H9 (cell line): ENCODE data around the gene SPDEF. TPM values are rescaled to one million over a fixed set of nuclear protein-coding genes. Genes with fewer than 3 reads are reported as not detected.

Source experiments
- DNase-seq: peaks from one replicate; pipeline ENCODE4 v3.0.0-alpha.2; 2017
- H2AFZ ChIP-seq: one replicate; pipeline ENCODE4 v1.6.1; 2013; ENCODE audit warnings: mild to moderate bottlenecking, low read length, control low read depth, moderate library complexity
- H2AK5ac ChIP-seq: 2 replicates; pipeline ENCODE4 v1.6.1; 2013; ENCODE audit warnings: low read length, control low read depth, mixed read lengths; ENCODE audit not compliant: insufficient read length
- H2BK120ac ChIP-seq: one replicate; pipeline ENCODE4 v1.6.1; 2013; ENCODE audit warnings: low read depth, mild to moderate bottlenecking, low read length, control low read depth, inconsistent platforms; ENCODE audit not compliant: poor library complexity, severe bottlenecking
- H2BK12ac ChIP-seq: 2 replicates; pipeline ENCODE4 v1.6.1; 2013; ENCODE audit warnings: low read length, control low read depth, mixed read lengths, low read depth; ENCODE audit not compliant: insufficient read length
- H2BK15ac ChIP-seq: 2 replicates; pipeline ENCODE4 v1.6.1; 2013; ENCODE audit warnings: low read depth, low read length, control low read depth
- H2BK20ac ChIP-seq: one replicate; pipeline ENCODE4 v1.6.1; 2013; ENCODE audit warnings: low read depth, mild to moderate bottlenecking, low read length, control low read depth, inconsistent platforms; ENCODE audit not compliant: poor library complexity, severe bottlenecking
- H2BK5ac ChIP-seq: 2 replicates; pipeline ENCODE4 v1.6.1; 2013; ENCODE audit warnings: low read length, control low read depth, mixed read lengths; ENCODE audit not compliant: insufficient read length
- H3K14ac ChIP-seq: 2 replicates; pipeline ENCODE4 v1.6.1; 2013; ENCODE audit warnings: low read length, control low read depth; ENCODE audit not compliant: insufficient read depth
- H3K18ac ChIP-seq: 2 replicates; pipeline ENCODE4 v1.6.1; 2013; ENCODE audit warnings: low read depth, mild to moderate bottlenecking, mixed read lengths, low read length, control low read depth; ENCODE audit not compliant: insufficient read length
- H3K23ac ChIP-seq: 2 replicates; pipeline ENCODE4 v1.6.1; 2013; ENCODE audit warnings: low read length, control low read depth, mixed read lengths, low read depth; ENCODE audit not compliant: insufficient read length
- H3K23me2 ChIP-seq: 2 replicates; pipeline ENCODE4 v1.6.1; 2013; ENCODE audit warnings: low read depth, mild to moderate bottlenecking, mixed read lengths, low read length, control low read depth; ENCODE audit not compliant: insufficient read length, poor library complexity, severe bottlenecking
- H3K27ac ChIP-seq: 2 replicates; pipeline ENCODE4 v1.5.1; 2013; ENCODE audit warnings: low read length, control low read depth, mixed read lengths, low read depth; ENCODE audit not compliant: insufficient read length
- H3K27me3 ChIP-seq: 2 replicates; pipeline ENCODE4 v1.6.1; 2013; ENCODE audit warnings: low read length, control low read depth, inconsistent platforms; ENCODE audit not compliant: insufficient read depth
- H3K4ac ChIP-seq: 2 replicates; pipeline ENCODE4 v1.6.1; 2013; ENCODE audit warnings: low read depth, mild to moderate bottlenecking, control low read depth, inconsistent platforms, low read length, moderate library complexity
- H3K4me1 ChIP-seq: 2 replicates; pipeline ENCODE4 v1.6.1; 2013; ENCODE audit warnings: low read length, control low read depth, inconsistent platforms; ENCODE audit not compliant: insufficient read depth
- H3K4me2 ChIP-seq: 2 replicates; pipeline ENCODE4 v1.6.1; 2013; ENCODE audit warnings: low read length, control low read depth, mixed read lengths; ENCODE audit not compliant: insufficient read length, insufficient read depth
- H3K56ac ChIP-seq: 2 replicates; pipeline ENCODE4 v1.6.1; 2013; ENCODE audit warnings: low read depth, mild to moderate bottlenecking, mixed read lengths, low read length, control low read depth; ENCODE audit not compliant: insufficient read length
- H3K79me1 ChIP-seq: 2 replicates; pipeline ENCODE4 v1.6.1; 2013; ENCODE audit warnings: low read depth, mild to moderate bottlenecking, moderate library complexity, low read length, control low read depth, inconsistent platforms; ENCODE audit not compliant: insufficient read depth, poor library complexity, severe bottlenecking
- H3K79me2 ChIP-seq: 2 replicates; pipeline ENCODE4 v1.6.1; 2013; ENCODE audit warnings: low read length, control low read depth, inconsistent platforms; ENCODE audit not compliant: insufficient read depth
- H3K9ac ChIP-seq: 2 replicates; pipeline ENCODE4 v1.6.1; 2013; ENCODE audit warnings: low read length, control low read depth, mixed read lengths; ENCODE audit not compliant: insufficient read length; ENCODE audit errors: extremely low read depth
- H3K9me3 ChIP-seq: one replicate; pipeline ENCODE4 v1.6.1; 2013; ENCODE audit warnings: low read depth, low read length, inconsistent platforms; ENCODE audit not compliant: control insufficient read depth
- H3T11ph ChIP-seq: one replicate; pipeline ENCODE4 v1.6.1; 2013; ENCODE audit warnings: mild to moderate bottlenecking, low read length, control low read depth, inconsistent platforms
- H4K20me1 ChIP-seq: one replicate; pipeline ENCODE4 v1.6.1; 2013; ENCODE audit not compliant: control insufficient read depth, insufficient read length, insufficient read depth
- H4K5ac ChIP-seq: 2 replicates; pipeline ENCODE4 v1.6.1; 2013; ENCODE audit warnings: low read depth, mild to moderate bottlenecking, mixed read lengths, low read length, control low read depth; ENCODE audit not compliant: insufficient read length
- H4K8ac ChIP-seq: replicated peaks from 2 replicates; pipeline ENCODE4 v1.6.1; 2013; ENCODE audit warnings: low read length, control low read depth, mixed read lengths, low read depth; ENCODE audit not compliant: insufficient read length
- H4K91ac ChIP-seq: 2 replicates; pipeline ENCODE4 v1.6.1; 2013; ENCODE audit warnings: low read depth, mild to moderate bottlenecking, moderate library complexity, mixed read lengths, low read length, control low read depth; ENCODE audit not compliant: insufficient read length
- H3K27ac Mint-ChIP-seq, 3 experiments: 2 replicates in 2 of 3; 3 replicates in 1 of 3; pipeline ENCODE4 v1.8.0; 2020 to 2021; ENCODE audit warnings: mixed read lengths in 3 of 3, mild to moderate bottlenecking in 1 of 3, moderate library complexity in 1 of 3
- H3K27me3 Mint-ChIP-seq: 2 replicates; pipeline ENCODE4 v1.8.0; 2021; ENCODE audit warnings: low read depth, mild to moderate bottlenecking, moderate library complexity, mixed read lengths
- H3K36me3 Mint-ChIP-seq, 3 experiments: 2 replicates in 2 of 3; 3 replicates in 1 of 3; pipeline ENCODE4 v1.8.0; 2020 to 2021; ENCODE audit warnings: low read depth in 3 of 3, mixed read lengths in 3 of 3; ENCODE audit not compliant: insufficient read depth in 1 of 3
- H3K4me1 Mint-ChIP-seq, 2 experiments: 2 replicates each; pipeline ENCODE4 v1.8.0; 2020; ENCODE audit warnings: mixed read lengths in 2 of 2
- H3K4me3 Mint-ChIP-seq, 2 experiments: 2 replicates in 1 of 2; 3 replicates in 1 of 2; pipeline ENCODE4 v1.8.0; 2020 to 2021; ENCODE audit warnings: mild to moderate bottlenecking in 2 of 2, mixed read lengths in 2 of 2, moderate library complexity in 1 of 2
- H3K9me3 Mint-ChIP-seq, 2 experiments: 2 replicates in 1 of 2; 3 replicates in 1 of 2; pipeline ENCODE4 v1.8.0; 2020; ENCODE audit warnings: mild to moderate bottlenecking in 2 of 2, mixed read lengths in 2 of 2, moderate library complexity in 1 of 2
- WGBS: extraction: QIAGEN DNeasy Blood & Tissue Kit; methylation state at CpG from one replicate; pipeline ENCODE4 v1.1.7; 2013; ENCODE audit warnings: missing lambda C conversion rate, low lambda C conversion rate, mixed read lengths; ENCODE audit not compliant: insufficient read length; ENCODE audit errors: extremely low coverage; 5-methylcytosine and 5-hydroxymethylcytosine counted together
- total RNA-seq: library from RNA; stranded (reverse); gene quantifications from 2 replicates; pipeline ENCODE4 v1.2.1, GENCODE V29; 2021
- TF ChIP-seq, protein P1 (sequence below): fragments of 200-600 bp; sonication (generic); conservative IDR thresholded peaks from 3 replicates; pipeline ENCODE4 v1.8.0; 2021; ENCODE audit warnings: antibody characterized with exemption, mild to moderate bottlenecking

Gene SPDEF
- total RNA-seq, 1 experiment from 2014 or later = 0.15 TPM

GRCh38 chr6:34509782-34510181 is 46.3 kb downstream of the SPDEF start:
- DNase-seq = no peak
- Histone ChIP-seq H2BK5ac (no peak overlapping the region), H3K27ac (no peak overlapping the region), H3K14ac (no peak overlapping the region), H3K9ac (no peak overlapping the region), H3T11ph (no peak overlapping the region), H3K27me3 (no peaks in the 10 kb centered on the region), H3K4me1 (no peaks in the 10 kb centered on the region), H3K23me2 (peaks cover 5% of the 10 kb centered on the region), H3K79me2 (no peaks in the 10 kb centered on the region), H3K4ac (no peak overlapping the region), H2BK15ac (no peak overlapping the region), H3K18ac (no peak overlapping the region), H4K5ac (no peak overlapping the region), H4K20me1 (no peaks in the 10 kb centered on the region), H3K56ac (no peak overlapping the region), H2BK120ac (no peak overlapping the region), H3K4me2 (no peak overlapping the region), H2BK12ac (no peak overlapping the region), H3K23ac (no peak overlapping the region), H2AFZ (no peak overlapping the region), H3K9me3 (no peaks in the 10 kb centered on the region), H4K8ac (no peak overlapping the region), H2AK5ac (no peak overlapping the region), H3K79me1 (no peaks in the 10 kb centered on the region), H4K91ac (no peak overlapping the region), H2BK20ac (no peak overlapping the region)
- H3K4me1 Mint-ChIP-seq = peaks cover 34 to 44% of the 10 kb centered on the region in 2 experiments
- no peaks in the 10 kb centered on the region; a peak in 1 of 7 replicates for H3K36me3 Mint-ChIP-seq
- H3K27me3 Mint-ChIP-seq = peaks cover 10% of the 10 kb centered on the region
- TF ChIP-seq, protein P1, sequence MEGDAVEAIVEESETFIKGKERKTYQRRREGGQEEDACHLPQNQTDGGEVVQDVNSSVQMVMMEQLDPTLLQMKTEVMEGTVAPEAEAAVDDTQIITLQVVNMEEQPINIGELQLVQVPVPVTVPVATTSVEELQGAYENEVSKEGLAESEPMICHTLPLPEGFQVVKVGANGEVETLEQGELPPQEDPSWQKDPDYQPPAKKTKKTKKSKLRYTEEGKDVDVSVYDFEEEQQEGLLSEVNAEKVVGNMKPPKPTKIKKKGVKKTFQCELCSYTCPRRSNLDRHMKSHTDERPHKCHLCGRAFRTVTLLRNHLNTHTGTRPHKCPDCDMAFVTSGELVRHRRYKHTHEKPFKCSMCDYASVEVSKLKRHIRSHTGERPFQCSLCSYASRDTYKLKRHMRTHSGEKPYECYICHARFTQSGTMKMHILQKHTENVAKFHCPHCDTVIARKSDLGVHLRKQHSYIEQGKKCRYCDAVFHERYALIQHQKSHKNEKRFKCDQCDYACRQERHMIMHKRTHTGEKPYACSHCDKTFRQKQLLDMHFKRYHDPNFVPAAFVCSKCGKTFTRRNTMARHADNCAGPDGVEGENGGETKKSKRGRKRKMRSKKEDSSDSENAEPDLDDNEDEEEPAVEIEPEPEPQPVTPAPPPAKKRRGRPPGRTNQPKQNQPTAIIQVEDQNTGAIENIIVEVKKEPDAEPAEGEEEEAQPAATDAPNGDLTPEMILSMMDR = no peak
- no peak overlapping the region for H3K27ac Mint-ChIP-seq
- H3K9me3 Mint-ChIP-seq = peaks cover 0 to 2% of the 10 kb centered on the region in 2 experiments; a peak in 2 of 5 replicates
- WGBS = no CpG with 5 or more reads among the region's 4 CpGs
- H3K4me3 Mint-ChIP-seq = no peak overlapping the region
